PFSK-1 (cell line): ENCODE data around the gene USF1.

Experiments used
- FOXP2 ChIP-seq: optimal IDR thresholded peaks from 2 replicates; pipeline ENCODE3; 2011; ENCODE audit warnings: borderline replicate concordance, control low read depth, inconsistent platforms; ENCODE audit not compliant: insufficient read depth; ENCODE audit errors: extremely low read length, extremely low read depth
- POLR2AphosphoS5 ChIP-seq: IDR thresholded peaks from 2 replicates; pipeline ENCODE4 v1.6.1; 2012; ENCODE audit warnings: low read depth, mild to moderate bottlenecking, control low read depth, low read length, moderate library complexity
- REST ChIP-seq, 2 experiments: IDR thresholded peaks; 2 replicates each; pipeline versions ENCODE4 v1.6.1 to v1.8.0; 2011 to 2012; ENCODE audit warnings: low read depth in 2 of 2, low read length in 2 of 2, control low read depth in 1 of 2, inconsistent platforms in 1 of 2, mild to moderate bottlenecking in 1 of 2, moderate library complexity in 1 of 2; ENCODE audit not compliant: insufficient read depth in 1 of 2
- SIN3A ChIP-seq: IDR thresholded peaks from 2 replicates; pipeline ENCODE4 v1.6.1; 2012; ENCODE audit warnings: mild to moderate bottlenecking, low read length, moderate library complexity, borderline replicate concordance; ENCODE audit not compliant: insufficient read depth
- TAF1 ChIP-seq: IDR thresholded peaks from 2 replicates; pipeline ENCODE4 v1.6.1; 2012; ENCODE audit warnings: low read length, control low read depth, borderline replicate concordance; ENCODE audit not compliant: insufficient read depth

- TF ChIP-seq REST (IDR thresholded peaks at IDR 0.05; ENCODE audit: insufficient read depth in 1 of 2, low read depth in 2 of 2, low read length in 2 of 2) = no peak
- no peak for TF ChIP-seq TAF1
- TF ChIP-seq FOXP2 = no peak
- TF ChIP-seq POLR2AphosphoS5 = no peak
- no peak for TF ChIP-seq SIN3A
Measured at GRCh38 chr1:160996178-160996577, 49.6 kb downstream of the USF1 start.
